ENCODE data around the gene CDR2.
"Not testable (repeated sequence)": the region's sequence is repeated elsewhere in the genome, so short reads cannot be mapped to it uniquely, and the experiment has no call there.

GRCh38 chr16:22417798-22418197 lies 43.4 kb upstream of the CDR2 start:
- TF ChIP-seq, protein P1, sequence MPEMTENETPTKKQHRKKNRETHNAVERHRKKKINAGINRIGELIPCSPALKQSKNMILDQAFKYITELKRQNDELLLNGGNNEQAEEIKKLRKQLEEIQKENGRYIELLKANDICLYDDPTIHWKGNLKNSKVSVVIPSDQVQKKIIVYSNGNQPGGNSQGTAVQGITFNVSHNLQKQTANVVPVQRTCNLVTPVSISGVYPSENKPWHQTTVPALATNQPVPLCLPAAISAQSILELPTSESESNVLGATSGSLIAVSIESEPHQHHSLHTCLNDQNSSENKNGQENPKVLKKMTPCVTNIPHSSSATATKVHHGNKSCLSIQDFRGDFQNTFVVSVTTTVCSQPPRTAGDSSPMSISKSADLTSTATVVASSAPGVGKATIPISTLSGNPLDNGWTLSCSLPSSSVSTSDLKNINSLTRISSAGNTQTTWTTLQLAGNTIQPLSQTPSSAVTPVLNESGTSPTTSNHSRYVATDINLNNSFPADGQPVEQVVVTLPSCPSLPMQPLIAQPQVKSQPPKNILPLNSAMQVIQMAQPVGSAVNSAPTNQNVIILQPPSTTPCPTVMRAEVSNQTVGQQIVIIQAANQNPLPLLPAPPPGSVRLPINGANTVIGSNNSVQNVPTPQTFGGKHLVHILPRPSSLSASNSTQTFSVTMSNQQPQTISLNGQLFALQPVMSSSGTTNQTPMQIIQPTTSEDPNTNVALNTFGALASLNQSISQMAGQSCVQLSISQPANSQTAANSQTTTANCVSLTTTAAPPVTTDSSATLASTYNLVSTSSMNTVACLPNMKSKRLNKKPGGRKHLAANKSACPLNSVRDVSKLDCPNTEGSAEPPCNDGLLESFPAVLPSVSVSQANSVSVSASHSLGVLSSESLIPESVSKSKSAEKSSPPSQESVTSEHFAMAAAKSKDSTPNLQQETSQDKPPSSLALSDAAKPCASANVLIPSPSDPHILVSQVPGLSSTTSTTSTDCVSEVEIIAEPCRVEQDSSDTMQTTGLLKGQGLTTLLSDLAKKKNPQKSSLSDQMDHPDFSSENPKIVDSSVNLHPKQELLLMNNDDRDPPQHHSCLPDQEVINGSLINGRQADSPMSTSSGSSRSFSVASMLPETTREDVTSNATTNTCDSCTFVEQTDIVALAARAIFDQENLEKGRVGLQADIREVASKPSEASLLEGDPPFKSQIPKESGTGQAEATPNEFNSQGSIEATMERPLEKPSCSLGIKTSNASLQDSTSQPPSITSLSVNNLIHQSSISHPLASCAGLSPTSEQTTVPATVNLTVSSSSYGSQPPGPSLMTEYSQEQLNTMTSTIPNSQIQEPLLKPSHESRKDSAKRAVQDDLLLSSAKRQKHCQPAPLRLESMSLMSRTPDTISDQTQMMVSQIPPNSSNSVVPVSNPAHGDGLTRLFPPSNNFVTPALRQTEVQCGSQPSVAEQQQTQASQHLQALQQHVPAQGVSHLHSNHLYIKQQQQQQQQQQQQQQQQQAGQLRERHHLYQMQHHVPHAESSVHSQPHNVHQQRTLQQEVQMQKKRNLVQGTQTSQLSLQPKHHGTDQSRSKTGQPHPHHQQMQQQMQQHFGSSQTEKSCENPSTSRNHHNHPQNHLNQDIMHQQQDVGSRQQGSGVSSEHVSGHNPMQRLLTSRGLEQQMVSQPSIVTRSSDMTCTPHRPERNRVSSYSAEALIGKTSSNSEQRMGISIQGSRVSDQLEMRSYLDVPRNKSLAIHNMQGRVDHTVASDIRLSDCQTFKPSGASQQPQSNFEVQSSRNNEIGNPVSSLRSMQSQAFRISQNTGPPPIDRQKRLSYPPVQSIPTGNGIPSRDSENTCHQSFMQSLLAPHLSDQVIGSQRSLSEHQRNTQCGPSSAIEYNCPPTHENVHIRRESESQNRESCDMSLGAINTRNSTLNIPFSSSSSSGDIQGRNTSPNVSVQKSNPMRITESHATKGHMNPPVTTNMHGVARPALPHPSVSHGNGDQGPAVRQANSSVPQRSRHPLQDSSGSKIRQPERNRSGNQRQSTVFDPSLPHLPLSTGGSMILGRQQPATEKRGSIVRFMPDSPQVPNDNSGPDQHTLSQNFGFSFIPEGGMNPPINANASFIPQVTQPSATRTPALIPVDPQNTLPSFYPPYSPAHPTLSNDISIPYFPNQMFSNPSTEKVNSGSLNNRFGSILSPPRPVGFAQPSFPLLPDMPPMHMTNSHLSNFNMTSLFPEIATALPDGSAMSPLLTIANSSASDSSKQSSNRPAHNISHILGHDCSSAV (CRISPR knock-in tag; IDR thresholded peaks at IDR 0.05; ENCODE audit: borderline replicate concordance) = not testable (repeated sequence)
- not testable (repeated sequence) for TF ChIP-seq SOX13 (IDR thresholded peaks at IDR 0.05); SOX13 (CRISPR knock-in tag; conservative IDR thresholded peaks at IDR 0.05 in 1 of 2, IDR thresholded peaks at IDR 0.05 in 1 of 2); SMC3 (IDR thresholded peaks at IDR 0.05; ENCODE audit: low read length); ZNF230 (CRISPR knock-in tag; IDR thresholded peaks at IDR 0.05)

Measured in HepG2 (cell line).